Measurements from ENCODE around the gene RANBP9.

DNA sequence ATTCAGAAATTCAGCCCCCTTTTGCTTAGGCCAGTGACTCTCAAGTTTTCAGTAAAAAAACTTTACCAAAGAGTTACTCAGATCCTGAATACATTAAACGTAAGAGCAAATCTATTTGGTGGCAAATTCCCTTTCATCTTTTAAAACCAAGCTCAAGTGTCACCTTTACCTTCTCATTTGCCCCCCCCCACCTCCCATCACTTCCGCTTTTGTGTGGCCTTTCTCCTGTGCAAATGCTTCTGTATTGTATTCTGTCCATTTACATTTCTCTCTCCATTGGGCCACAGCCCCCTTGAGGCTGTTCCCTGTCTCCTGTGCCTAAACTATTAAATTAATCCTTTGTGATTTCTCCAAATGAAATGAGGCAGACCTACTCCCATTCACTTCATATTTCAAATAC, 94.6 kb downstream of the RANBP9 start:
- TF ChIP-seq, protein P1, sequence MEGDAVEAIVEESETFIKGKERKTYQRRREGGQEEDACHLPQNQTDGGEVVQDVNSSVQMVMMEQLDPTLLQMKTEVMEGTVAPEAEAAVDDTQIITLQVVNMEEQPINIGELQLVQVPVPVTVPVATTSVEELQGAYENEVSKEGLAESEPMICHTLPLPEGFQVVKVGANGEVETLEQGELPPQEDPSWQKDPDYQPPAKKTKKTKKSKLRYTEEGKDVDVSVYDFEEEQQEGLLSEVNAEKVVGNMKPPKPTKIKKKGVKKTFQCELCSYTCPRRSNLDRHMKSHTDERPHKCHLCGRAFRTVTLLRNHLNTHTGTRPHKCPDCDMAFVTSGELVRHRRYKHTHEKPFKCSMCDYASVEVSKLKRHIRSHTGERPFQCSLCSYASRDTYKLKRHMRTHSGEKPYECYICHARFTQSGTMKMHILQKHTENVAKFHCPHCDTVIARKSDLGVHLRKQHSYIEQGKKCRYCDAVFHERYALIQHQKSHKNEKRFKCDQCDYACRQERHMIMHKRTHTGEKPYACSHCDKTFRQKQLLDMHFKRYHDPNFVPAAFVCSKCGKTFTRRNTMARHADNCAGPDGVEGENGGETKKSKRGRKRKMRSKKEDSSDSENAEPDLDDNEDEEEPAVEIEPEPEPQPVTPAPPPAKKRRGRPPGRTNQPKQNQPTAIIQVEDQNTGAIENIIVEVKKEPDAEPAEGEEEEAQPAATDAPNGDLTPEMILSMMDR (conservative IDR thresholded peaks at IDR 0.05; ENCODE audit: low read depth, low read length), result no peak
- TF ChIP-seq EZH2 (IDR thresholded peaks at IDR 0.05; ENCODE audit: borderline replicate concordance, low read depth, low read length, poor library complexity, severe bottlenecking), result no peak
